Liver (tissue), 9 donors: ENCODE results near the gene SNRNP48. TPM values are rescaled to one million over a fixed set of nuclear protein-coding genes. Genes with fewer than 3 reads are reported as not detected.

Experiments used
- DNase-seq: peaks from one replicate; pipeline ENCODE4 v3.0.0-alpha.2; 2017; ENCODE audit warnings: low spot score
- H3K27ac ChIP-seq, 2 donors: one replicate each; pipeline ENCODE4 v1.7.0; 2013; ENCODE audit warnings: inconsistent platforms in 2 of 2, low read length in 2 of 2, control low read depth in 1 of 2, low read depth in 1 of 2, mild to moderate bottlenecking in 1 of 2
- H3K27me3 ChIP-seq, 4 donors: one replicate each; pipeline versions ENCODE4 v1.6.1 to v1.7.0; 2013; ENCODE audit warnings: low read length in 3 of 4, inconsistent platforms in 1 of 4, mild to moderate bottlenecking in 1 of 4, moderate library complexity in 1 of 4; ENCODE audit not compliant: control insufficient read depth in 4 of 4, insufficient read depth in 4 of 4
- H3K36me3 ChIP-seq, 4 donors: one replicate each; pipeline versions ENCODE4 v1.6.1 to v1.7.0; 2013; ENCODE audit warnings: low read length in 3 of 4, mild to moderate bottlenecking in 3 of 4, low read depth in 1 of 4, moderate library complexity in 1 of 4; ENCODE audit not compliant: control insufficient read depth in 4 of 4, insufficient read depth in 3 of 4
- H3K4me1 ChIP-seq, 4 donors: one replicate each; pipeline versions ENCODE4 v1.6.1 to v1.7.0; 2013; ENCODE audit warnings: low read length in 3 of 4, mild to moderate bottlenecking in 3 of 4, moderate library complexity in 1 of 4; ENCODE audit not compliant: control insufficient read depth in 4 of 4, insufficient read depth in 4 of 4
- H3K4me3 ChIP-seq, 3 donors: one replicate each; pipeline versions ENCODE4 v1.6.1 to v1.7.0; 2013; ENCODE audit warnings: low read length in 3 of 3, control low read depth in 1 of 3, low read depth in 1 of 3, mild to moderate bottlenecking in 1 of 3
- H3K9ac ChIP-seq, 2 donors: one replicate each; pipeline ENCODE4 v1.7.0; 2013; ENCODE audit warnings: low read length in 2 of 2, mild to moderate bottlenecking in 2 of 2, moderate library complexity in 2 of 2, control low read depth in 1 of 2, low read depth in 1 of 2
- H3K9me3 ChIP-seq, 4 donors: one replicate each; pipeline versions ENCODE4 v1.6.1 to v1.7.0; 2013; ENCODE audit warnings: low read length in 3 of 4; ENCODE audit not compliant: control insufficient read depth in 4 of 4
- ATF3 ChIP-seq: IDR thresholded peaks from 2 replicates; pipeline ENCODE4 v1.6.1; 2016; ENCODE audit warnings: antibody characterized with exemption
- CTCF ChIP-seq: fragments of 150-350 bp; IDR thresholded peaks from 2 replicates; pipeline ENCODE4 v1.5.1; 2017; ENCODE audit warnings: improper control_type of control experiment, low read depth, low read length; ENCODE audit not compliant: missing input control
- EGR1 ChIP-seq, 2 donors: IDR thresholded peaks; 2 replicates each; pipeline ENCODE4 v1.6.1; 2016 to 2018; ENCODE audit warnings: antibody characterized with exemption in 2 of 2, low read depth in 2 of 2
- FOXA1 ChIP-seq: IDR thresholded peaks from 2 replicates; pipeline ENCODE4 v1.6.1; 2016; ENCODE audit warnings: antibody characterized with exemption
- FOXA2 ChIP-seq: IDR thresholded peaks from 2 replicates; pipeline ENCODE4 v1.6.1; 2016; ENCODE audit warnings: antibody characterized with exemption
- GABPA ChIP-seq, 2 donors: IDR thresholded peaks in 1 of 2; conservative IDR thresholded peaks in 1 of 2; 2 replicates each; pipeline ENCODE4 v1.6.1; 2016; ENCODE audit warnings: antibody characterized with exemption in 2 of 2, mild to moderate bottlenecking in 1 of 2, moderate library complexity in 1 of 2
- HNF4A ChIP-seq, 2 donors: conservative IDR thresholded peaks; 2 replicates each; pipeline ENCODE4 v1.6.1; 2016; ENCODE audit warnings: antibody characterized with exemption in 2 of 2, mild to moderate bottlenecking in 2 of 2
- HNF4G ChIP-seq: IDR thresholded peaks from 2 replicates; pipeline ENCODE4 v1.6.1; 2016; ENCODE audit warnings: antibody characterized with exemption
- JUND ChIP-seq, 2 donors: IDR thresholded peaks; 2 replicates each; pipeline ENCODE4 v1.6.1; 2016; ENCODE audit warnings: antibody characterized with exemption in 2 of 2
- MAX ChIP-seq: IDR thresholded peaks from 2 replicates; pipeline ENCODE4 v1.6.1; 2016; ENCODE audit warnings: antibody characterized with exemption
- NR2F2 ChIP-seq: IDR thresholded peaks from 2 replicates; pipeline ENCODE4 v1.6.1; 2016; ENCODE audit warnings: antibody characterized with exemption
- RAD21 ChIP-seq, 2 donors: IDR thresholded peaks; 2 replicates each; pipeline ENCODE4 v1.6.1; 2016; ENCODE audit warnings: antibody characterized with exemption in 2 of 2, mild to moderate bottlenecking in 2 of 2
- RXRA ChIP-seq, 2 donors: IDR thresholded peaks; 2 replicates each; pipeline ENCODE4 v1.6.1; 2017 to 2018; ENCODE audit warnings: antibody characterized with exemption in 2 of 2, mild to moderate bottlenecking in 1 of 2
- SP1 ChIP-seq: IDR thresholded peaks from 2 replicates; pipeline ENCODE4 v1.6.1; 2018; ENCODE audit warnings: antibody characterized with exemption, mild to moderate bottlenecking
- TAF1 ChIP-seq: conservative IDR thresholded peaks from 2 replicates; pipeline ENCODE4 v1.6.1; 2016; ENCODE audit warnings: antibody characterized with exemption, mild to moderate bottlenecking
- YY1 ChIP-seq: IDR thresholded peaks from 2 replicates; pipeline ENCODE4 v1.6.1; 2016; ENCODE audit warnings: antibody characterized with exemption, mild to moderate bottlenecking
- ZBTB33 ChIP-seq: IDR thresholded peaks from 2 replicates; pipeline ENCODE4 v1.6.1; 2016; ENCODE audit warnings: antibody characterized with exemption
- WGBS: extraction: QIAGEN DNeasy Blood & Tissue Kit; methylation state at CpG from one replicate; pipeline ENCODE4 v1.1.7; 2013; 5-methylcytosine and 5-hydroxymethylcytosine counted together
- polyA plus RNA-seq, 2 donors: library from polyadenylated mRNA; stranded (reverse) in 1 of 2; unstranded in 1 of 2; fragments of 200-250 nt in 1 of 2; fragments of >200 nt in 1 of 2; fragmentation: Nextera tagmentation in 1 of 2; extraction: Ambion mirVana in 1 of 2; gene quantifications; one replicate each; pipeline versions ENCODE4 v1.2.1 to v1.2.3, GENCODE V29; 2013 to 2015
- total RNA-seq, 2 donors: library from RNA; depleted of rRNA; stranded (reverse); fragments of >200 nt; gene quantifications; one replicate each; pipeline ENCODE4 v1.2.3, GENCODE V29; 2014
- TF ChIP-seq, protein P1 (sequence below): IDR thresholded peaks from 2 replicates; pipeline ENCODE4 v1.6.1; 2016; ENCODE audit warnings: antibody characterized with exemption, mild to moderate bottlenecking
- donor health status: healthy.
- donor health status: healthy.
- donor health status: healthy.
- donor health status: healthy.
- donor health status: healthy.

SNRNP48 gene
- total and polyA plus RNA-seq, 4 donors, result 5.0 to 9.7 (median 8.4) TPM

DNA sequence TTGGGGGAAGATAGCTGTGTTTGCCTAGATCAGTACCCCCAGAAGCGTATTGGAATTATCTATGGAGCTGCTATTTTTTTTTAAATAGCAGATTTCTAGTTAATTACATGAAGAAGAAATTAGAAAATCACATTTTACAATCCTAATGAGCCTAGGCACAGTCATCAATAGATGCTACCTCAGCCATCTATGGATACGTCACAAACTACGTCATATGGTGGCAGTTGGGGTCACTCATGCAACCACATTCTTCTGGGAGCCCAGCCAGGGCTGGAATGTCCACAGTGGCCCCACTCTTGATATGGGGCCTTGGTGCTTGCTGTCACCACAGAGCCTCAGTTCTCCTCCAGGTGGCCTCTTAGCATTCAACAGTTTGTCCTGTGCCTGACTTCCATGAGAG lies 63.0 kb downstream of the SNRNP48 start (continued):
- no peak for TF ChIP-seq ZBTB33
- no peak for TF ChIP-seq MAX
- no peak for TF ChIP-seq FOXA1
- TF ChIP-seq TAF1, result no peak
- TF ChIP-seq GABPA (IDR thresholded peaks at IDR 0.05 in 1 of 2, conservative IDR thresholded peaks at IDR 0.05 in 1 of 2), result no peak

GRCh38 chr6:7656355-7656754 lies 66.4 kb downstream of the SNRNP48 start:
- H3K4me3 ChIP-seq, result no peak overlapping the region
- H3K9ac ChIP-seq, result no peak overlapping the region
- H3K9me3 ChIP-seq, result no peaks in the 10 kb centered on the region
- H3K27ac ChIP-seq, result no peak overlapping the region
- no peak for DNase-seq
- H3K4me1 ChIP-seq, result no peaks in the 10 kb centered on the region
- no peak for TF ChIP-seq TAF1
- no peak for TF ChIP-seq RAD21 (IDR thresholded peaks at IDR 0.05)
- TF ChIP-seq ZBTB33, result no peak
- no peak for TF ChIP-seq FOXA2
- TF ChIP-seq EGR1 (IDR thresholded peaks at IDR 0.05; ENCODE audit: low read depth in 2 of 2), result no peak
- TF ChIP-seq SP1, result no peak
- TF ChIP-seq HNF4A (conservative IDR thresholded peaks at IDR 0.05), result no peak
- no peak for TF ChIP-seq MAX
- no peak for TF ChIP-seq JUND (IDR thresholded peaks at IDR 0.05)
- TF ChIP-seq YY1, result no peak
- no peak for TF ChIP-seq HNF4G
- no peak for TF ChIP-seq ATF3
- no peak for TF ChIP-seq FOXA1
- no peak for TF ChIP-seq GABPA (IDR thresholded peaks at IDR 0.05 in 1 of 2, conservative IDR thresholded peaks at IDR 0.05 in 1 of 2)
- no peak for TF ChIP-seq NR2F2
- TF ChIP-seq, protein P1, sequence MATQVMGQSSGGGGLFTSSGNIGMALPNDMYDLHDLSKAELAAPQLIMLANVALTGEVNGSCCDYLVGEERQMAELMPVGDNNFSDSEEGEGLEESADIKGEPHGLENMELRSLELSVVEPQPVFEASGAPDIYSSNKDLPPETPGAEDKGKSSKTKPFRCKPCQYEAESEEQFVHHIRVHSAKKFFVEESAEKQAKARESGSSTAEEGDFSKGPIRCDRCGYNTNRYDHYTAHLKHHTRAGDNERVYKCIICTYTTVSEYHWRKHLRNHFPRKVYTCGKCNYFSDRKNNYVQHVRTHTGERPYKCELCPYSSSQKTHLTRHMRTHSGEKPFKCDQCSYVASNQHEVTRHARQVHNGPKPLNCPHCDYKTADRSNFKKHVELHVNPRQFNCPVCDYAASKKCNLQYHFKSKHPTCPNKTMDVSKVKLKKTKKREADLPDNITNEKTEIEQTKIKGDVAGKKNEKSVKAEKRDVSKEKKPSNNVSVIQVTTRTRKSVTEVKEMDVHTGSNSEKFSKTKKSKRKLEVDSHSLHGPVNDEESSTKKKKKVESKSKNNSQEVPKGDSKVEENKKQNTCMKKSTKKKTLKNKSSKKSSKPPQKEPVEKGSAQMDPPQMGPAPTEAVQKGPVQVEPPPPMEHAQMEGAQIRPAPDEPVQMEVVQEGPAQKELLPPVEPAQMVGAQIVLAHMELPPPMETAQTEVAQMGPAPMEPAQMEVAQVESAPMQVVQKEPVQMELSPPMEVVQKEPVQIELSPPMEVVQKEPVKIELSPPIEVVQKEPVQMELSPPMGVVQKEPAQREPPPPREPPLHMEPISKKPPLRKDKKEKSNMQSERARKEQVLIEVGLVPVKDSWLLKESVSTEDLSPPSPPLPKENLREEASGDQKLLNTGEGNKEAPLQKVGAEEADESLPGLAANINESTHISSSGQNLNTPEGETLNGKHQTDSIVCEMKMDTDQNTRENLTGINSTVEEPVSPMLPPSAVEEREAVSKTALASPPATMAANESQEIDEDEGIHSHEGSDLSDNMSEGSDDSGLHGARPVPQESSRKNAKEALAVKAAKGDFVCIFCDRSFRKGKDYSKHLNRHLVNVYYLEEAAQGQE, result no peak
- TF ChIP-seq CTCF, result no peak
- TF ChIP-seq RXRA (IDR thresholded peaks at IDR 0.05), result no peak
- 54% methylated on average over 1 of the region's 1 CpG for WGBS
- H3K27me3 ChIP-seq, result no peaks in the 10 kb centered on the region
- H3K36me3 ChIP-seq, result no peaks in the 10 kb centered on the region
